SK-N-MC (cell line): Measurements from ENCODE around the gene PARG.
A peak's percentile ranks its signal among the peaks of the same experiment; 100 is the strongest.

Experiments
- DNase-seq: peaks from one replicate; pipeline ENCODE4 v3.0.0-alpha.2; 2011; ENCODE audit warnings: low read depth, low spot score
- H3K27ac ChIP-seq: fragments of 200-600 bp; sonication (generic); 2 replicates; pipeline ENCODE4 v1.5.1; 2016; ENCODE audit warnings: mixed run types
- H3K36me3 ChIP-seq: fragments of 200-600 bp; sonication (generic); 2 replicates; pipeline ENCODE4 v1.6.1; 2017; ENCODE audit warnings: antibody characterized with exemption, low read length, mixed read lengths; ENCODE audit not compliant: insufficient read depth
- H3K4me3 ChIP-seq: fragments of 200-600 bp; sonication (generic); 2 replicates; pipeline ENCODE4 v1.5.1; 2016
- H3K9ac ChIP-seq: fragments of 200-600 bp; sonication (generic); 2 replicates; pipeline ENCODE4 v1.8.0; 2017; ENCODE audit warnings: mixed run types, mixed read lengths; ENCODE audit not compliant: insufficient read length
- H3K9me3 ChIP-seq: fragments of 200-600 bp; sonication (generic); 2 replicates; pipeline ENCODE4 v1.6.1; 2017; ENCODE audit warnings: low read depth, mild to moderate bottlenecking, antibody characterized with exemption, low read length, moderate library complexity, mixed read lengths
- EZH2 ChIP-seq: fragments of 200-600 bp; sonication (generic); IDR thresholded peaks from one replicate; pipeline ENCODE4 v1.6.1; 2017; ENCODE audit warnings: antibody characterized with exemption
- FOXP2 ChIP-seq: optimal IDR thresholded peaks from 2 replicates; pipeline ENCODE3; 2011; ENCODE audit warnings: mild to moderate bottlenecking, moderate library complexity; ENCODE audit not compliant: insufficient read depth; ENCODE audit errors: extremely low read length, control extremely low read depth
- POLR2AphosphoS5 ChIP-seq: IDR thresholded peaks from 2 replicates; pipeline ENCODE4 v1.6.1; 2012; ENCODE audit warnings: mild to moderate bottlenecking, low read depth, low read length, borderline replicate concordance

The PARG gene

DNA sequence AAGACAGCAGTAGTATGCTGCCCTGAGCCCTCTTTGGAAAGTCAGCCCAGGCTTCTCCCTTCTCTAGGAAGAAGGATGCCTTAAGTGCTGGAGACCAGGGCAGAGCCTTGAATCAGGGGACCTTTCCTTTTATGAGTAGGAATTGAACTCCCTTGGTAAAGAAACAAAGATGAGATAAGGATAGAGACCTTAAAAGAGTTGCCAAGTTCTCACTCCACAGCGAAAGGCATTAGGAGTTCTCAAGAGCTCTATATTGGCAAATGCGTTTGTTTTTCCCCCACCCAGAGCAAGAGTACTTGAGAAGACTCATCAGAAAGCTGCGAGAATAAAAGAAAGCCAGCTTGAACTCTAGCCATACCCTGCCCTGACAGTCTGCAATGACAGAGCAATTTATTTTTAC is 106.9 kb downstream of the PARG start:
- Histone ChIP-seq H3K36me3 (no peaks in the 10 kb centered on the region; the same call in 1 of the 2 replicates), H3K4me3 (no peak overlapping the region), H3K9ac (no peak overlapping the region), H3K9me3 (no peaks in the 10 kb centered on the region), H3K27ac (no peak overlapping the region)
- TF ChIP-seq POLR2AphosphoS5 (no peak), FOXP2 (no peak), EZH2 (no peak)
- DNase-seq, result no peak

DNA sequence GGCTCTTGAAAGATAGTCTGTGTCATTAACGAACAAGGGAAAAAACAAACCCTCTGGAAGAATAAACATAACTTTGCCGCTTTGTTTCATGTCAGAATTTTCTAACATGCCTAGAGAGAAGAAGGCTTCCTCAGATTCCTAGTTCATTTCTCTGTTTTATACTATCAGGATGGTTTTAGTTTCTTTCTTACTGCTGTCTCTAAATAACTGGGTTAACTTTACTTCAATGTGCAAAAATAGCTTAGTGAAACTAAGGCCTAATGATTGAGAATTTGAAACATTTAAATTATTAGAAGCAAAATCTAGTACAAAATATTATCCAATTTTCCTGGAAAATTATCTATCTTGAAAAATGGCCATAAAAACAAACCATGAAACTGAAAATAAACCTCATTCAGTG is 107.6 kb downstream of the PARG start:
- no peak for DNase-seq
- TF ChIP-seq FOXP2 (no peak), EZH2 (no peak), POLR2AphosphoS5 (no peak)
- Histone ChIP-seq H3K9ac (no peak overlapping the region), H3K4me3 (no peak overlapping the region), H3K9me3 (no peaks in the 10 kb centered on the region), H3K27ac (peak overlapping the region; percentile 22; the same call in 1 of the 2 replicates), H3K36me3 (no peaks in the 10 kb centered on the region; the same call in 1 of the 2 replicates)

DNA sequence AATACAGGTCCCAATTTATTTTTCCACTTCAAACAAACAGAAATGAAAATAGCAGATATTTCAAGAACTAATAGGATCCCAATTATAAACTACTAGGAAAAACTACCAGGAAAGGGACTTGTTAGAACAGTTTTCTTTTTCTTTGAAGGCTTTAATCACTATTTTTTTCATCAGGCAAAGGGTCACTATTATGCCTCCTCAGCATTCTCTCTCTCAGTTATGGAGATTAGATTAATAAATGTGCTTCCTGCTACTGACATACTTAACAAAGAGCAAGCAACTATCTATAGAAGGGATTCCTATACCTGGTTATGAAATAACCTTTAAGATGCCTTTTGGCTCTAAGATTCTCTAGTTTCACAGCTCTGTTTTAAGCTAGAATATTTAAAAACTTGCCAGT is 108.7 kb downstream of the PARG start:
- Histone ChIP-seq H3K4me3 (peak overlapping the region; percentile 17; the same call in 1 of the 2 replicates), H3K27ac (peak overlapping the region; percentile 94), H3K36me3 (no peaks in the 10 kb centered on the region), H3K9ac (no peak overlapping the region), H3K9me3 (no peaks in the 10 kb centered on the region)
- TF ChIP-seq FOXP2, result no peak
- no peak for TF ChIP-seq POLR2AphosphoS5
- TF ChIP-seq EZH2, result no peak
- no peak for DNase-seq

DNA sequence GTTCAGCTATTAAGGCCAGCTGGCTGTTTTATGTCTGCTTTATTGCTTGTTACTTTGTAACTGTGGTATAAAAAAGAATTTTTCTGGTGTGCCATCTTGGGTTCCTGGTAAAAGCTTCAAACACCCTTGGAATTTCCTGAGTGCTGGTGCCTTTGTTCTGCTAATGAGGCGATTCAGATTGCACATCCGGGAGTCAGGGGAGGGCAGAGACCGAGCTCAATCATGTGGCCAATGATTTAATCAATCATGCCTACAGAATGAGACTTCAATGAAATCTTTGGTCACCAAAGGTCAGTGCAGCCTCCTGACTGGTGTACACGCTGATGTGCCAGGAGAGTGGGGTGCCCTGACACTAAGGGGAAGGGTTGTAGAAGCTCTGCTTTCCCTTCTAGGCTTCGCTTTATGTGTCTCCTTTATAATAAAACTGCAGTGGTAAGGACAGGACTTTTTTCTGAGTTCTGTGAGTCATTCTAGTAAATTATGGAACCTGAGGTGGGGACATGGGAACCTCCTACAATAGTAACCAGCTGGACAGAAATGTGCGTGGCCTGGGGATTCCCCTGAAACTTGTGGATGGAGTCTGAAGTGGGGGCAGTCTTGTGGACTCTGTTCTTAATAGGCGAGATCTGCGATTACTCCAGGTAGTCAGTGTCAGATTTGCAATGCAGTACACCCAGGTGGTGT is 110.3 kb downstream of the PARG start:
- DNase-seq, result peak; percentile 37
- Histone ChIP-seq H3K4me3 (no peak overlapping the region; the same call in 1 of the 2 replicates), H3K27ac (peak overlapping the region; percentile 94), H3K9ac (no peak overlapping the region), H3K9me3 (no peaks in the 10 kb centered on the region), H3K36me3 (0 out of 2 replicates have a peak, but pooled peaks cover 3% of the 10 kb centered on the region)
- TF ChIP-seq POLR2AphosphoS5, result no peak
- no peak for TF ChIP-seq EZH2
- TF ChIP-seq FOXP2, result no peak

DNA sequence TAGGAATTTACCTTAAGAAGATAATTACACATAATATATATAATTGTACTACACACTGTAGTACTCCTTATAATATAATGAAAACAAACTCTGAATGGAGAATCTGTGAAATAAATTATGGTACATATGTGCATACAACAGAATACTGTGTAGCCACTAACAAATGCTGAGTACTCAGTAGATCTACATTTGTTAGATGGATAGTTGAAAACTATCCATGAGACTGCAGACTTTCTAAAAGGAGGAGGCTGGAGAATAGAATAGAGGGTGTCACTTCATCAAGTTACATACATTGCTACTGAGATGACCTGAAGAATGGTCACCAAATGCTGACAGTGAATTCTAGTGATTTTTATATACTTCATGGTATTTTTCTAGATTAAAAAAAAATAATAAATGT is 111.0 kb downstream of the PARG start:
- DNase-seq, result no peak
- Histone ChIP-seq H3K36me3 (0 out of 2 replicates have a peak, but pooled peaks cover 3% of the 10 kb centered on the region), H3K9me3 (no peaks in the 10 kb centered on the region), H3K9ac (no peak overlapping the region), H3K4me3 (peak overlapping the region; percentile 51; the same call in 1 of the 2 replicates), H3K27ac (peak overlapping the region; percentile 94)
- TF ChIP-seq POLR2AphosphoS5 (no peak), EZH2 (no peak), FOXP2 (no peak)

DNA sequence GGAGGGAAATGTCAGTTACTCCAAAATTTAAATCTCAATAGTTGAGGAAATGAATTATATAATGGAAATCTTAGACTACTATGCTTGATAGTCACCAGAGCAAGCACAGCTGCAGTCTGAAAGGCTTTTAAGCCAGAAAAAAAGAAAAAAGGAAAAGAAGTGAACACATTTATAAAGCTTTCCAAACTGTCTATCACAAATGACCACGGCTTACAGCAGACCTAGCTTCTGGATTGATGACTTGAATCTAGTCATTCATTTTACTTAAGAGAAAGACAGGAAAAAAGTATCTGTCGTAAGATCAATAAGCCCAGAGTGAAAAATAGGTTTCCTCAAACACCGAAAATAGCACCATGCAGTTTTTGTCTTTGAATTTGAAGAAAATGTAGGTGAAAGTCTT is 111.8 kb downstream of the PARG start:
- H3K9ac ChIP-seq, result peak overlapping the region; percentile 38
- TF ChIP-seq FOXP2 (no peak), EZH2 (no peak), POLR2AphosphoS5 (no peak)
- no peak for DNase-seq
- peak overlapping the region; percentile 94 for H3K27ac ChIP-seq
- peak overlapping the region; percentile 64 for H3K4me3 ChIP-seq
- H3K36me3 ChIP-seq, result 0 out of 2 replicates have a peak, but pooled peaks cover 3% of the 10 kb centered on the region
- H3K9me3 ChIP-seq, result no peaks in the 10 kb centered on the region

DNA sequence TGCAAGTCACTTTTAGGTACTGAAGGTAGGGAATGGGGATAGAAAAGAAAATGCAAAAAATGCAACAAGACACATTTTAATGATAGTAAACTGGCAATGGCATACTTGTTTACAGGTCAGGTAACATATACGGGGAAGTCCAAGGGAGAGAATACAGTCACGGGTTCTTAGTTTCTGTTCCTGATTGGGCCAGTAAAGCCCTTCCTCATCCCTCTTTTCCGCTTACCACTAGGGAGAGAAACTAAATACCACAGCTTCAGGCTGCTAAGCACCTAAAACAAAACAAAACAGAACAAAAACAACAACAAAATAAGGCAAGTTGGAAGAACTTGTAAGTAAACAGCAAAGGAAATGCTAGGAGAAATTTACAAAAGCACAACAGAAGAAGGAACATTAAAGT is 114.5 kb downstream of the PARG start:
- Histone ChIP-seq H3K9me3 (no peaks in the 10 kb centered on the region), H3K27ac (no peak overlapping the region), H3K9ac (no peak overlapping the region), H3K36me3 (peaks cover 4% of the 10 kb centered on the region; the same call in 1 of the 2 replicates), H3K4me3 (no peak overlapping the region)
- TF ChIP-seq FOXP2, result no peak
- no peak for TF ChIP-seq EZH2
- TF ChIP-seq POLR2AphosphoS5, result no peak
- no peak for DNase-seq

DNA sequence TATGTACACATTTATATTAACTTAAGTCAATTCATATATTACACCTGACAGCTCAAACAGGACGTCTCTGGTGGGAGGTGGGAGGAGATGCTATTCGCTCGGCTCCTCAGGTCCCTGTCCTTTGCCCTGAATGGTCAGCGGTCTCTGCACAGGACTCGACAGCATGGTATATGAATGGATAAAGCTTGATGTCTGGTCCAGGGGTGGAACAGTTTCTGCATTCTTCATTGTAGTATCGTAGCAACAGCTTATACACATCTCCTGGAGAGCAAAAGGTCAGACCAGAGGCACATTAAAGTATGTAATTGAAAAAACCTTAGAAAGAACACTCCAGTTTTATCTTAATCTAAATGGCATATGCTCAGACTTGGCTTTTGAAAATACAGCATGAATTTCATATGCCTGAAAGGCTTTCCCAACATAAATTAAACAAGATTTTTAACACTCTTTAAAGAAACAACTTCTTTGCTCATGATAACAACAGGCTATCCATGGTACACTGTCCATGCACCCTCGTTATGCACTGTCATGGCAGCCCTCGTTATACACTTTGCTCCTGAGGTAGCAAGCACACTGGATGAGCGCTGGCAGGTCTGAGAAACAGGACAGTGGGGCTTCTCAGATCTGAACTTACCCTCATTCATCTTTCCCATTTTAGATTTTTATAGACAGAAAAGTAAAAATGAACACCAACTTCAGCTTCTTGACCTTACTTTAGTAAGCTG is 122.4 kb downstream of the PARG start:
- Histone ChIP-seq H3K9ac (no peak overlapping the region), H3K27ac (no peak overlapping the region), H3K36me3 (peaks cover 5% of the 10 kb centered on the region; the same call in 1 of the 2 replicates), H3K9me3 (no peaks in the 10 kb centered on the region), H3K4me3 (no peak overlapping the region)
- no peak for DNase-seq
- TF ChIP-seq POLR2AphosphoS5 (no peak), FOXP2 (no peak), EZH2 (no peak)

DNA sequence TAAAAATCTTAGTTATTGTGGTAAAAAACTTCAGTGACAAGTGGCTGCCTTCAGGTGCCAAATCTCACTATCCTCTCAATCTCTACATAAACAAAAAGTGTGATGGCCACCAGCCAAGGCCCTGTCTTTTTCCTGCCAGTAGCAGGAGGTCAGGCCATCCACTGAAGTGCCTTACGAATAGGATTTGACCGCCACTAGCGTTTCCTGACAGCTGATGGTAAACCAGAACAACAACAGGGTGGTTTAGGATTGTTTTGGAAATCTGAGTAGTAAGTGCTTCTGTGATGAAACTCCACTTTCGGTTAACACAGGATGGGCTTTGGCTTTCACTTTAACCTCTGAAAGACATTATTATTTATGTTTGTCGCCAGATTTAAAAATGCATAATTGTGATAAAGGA is 124.0 kb downstream of the PARG start:
- DNase-seq, result no peak
- no peak overlapping the region for H3K9ac ChIP-seq

More for the DNA sequence above, 124.0 kb downstream of the PARG start:
- Histone ChIP-seq H3K36me3 (peaks cover 5% of the 10 kb centered on the region; the same call in 1 of the 2 replicates), H3K4me3 (no peak overlapping the region), H3K9me3 (no peaks in the 10 kb centered on the region), H3K27ac (no peak overlapping the region)
- TF ChIP-seq FOXP2 (no peak), POLR2AphosphoS5 (no peak), EZH2 (no peak)
